Smooth muscle cell (in vitro differentiated cells): Measurements from ENCODE around the gene MFRP. TPM values are rescaled to one million over a fixed set of nuclear protein-coding genes. Genes with fewer than 3 reads are reported as not detected.

Experiments used
- DNase-seq: peaks from one replicate; lab custom pipeline; 2025; ENCODE audit not compliant: unreplicated experiment; lab: John Stamatoyannopoulos, UW
- H2AFZ ChIP-seq: fragments of 200-600 bp; sonication (generic); 2 replicates; pipeline ENCODE4 v1.6.0; 2016; ENCODE audit warnings: antibody characterized with exemption, low read depth, mild to moderate bottlenecking
- H3F3A ChIP-seq: fragments of 200-600 bp; sonication (generic); 2 replicates; pipeline ENCODE4 v1.6.0; 2017; ENCODE audit warnings: antibody characterized with exemption, low read depth
- H3K27ac ChIP-seq: fragments of 200-600 bp; sonication (generic); 2 replicates; pipeline ENCODE4 v1.5.1; 2016; ENCODE audit warnings: low read depth, mild to moderate bottlenecking
- H3K27me3 ChIP-seq: fragments of 200-600 bp; sonication (generic); 2 replicates; pipeline ENCODE4 v1.6.1; 2016; ENCODE audit warnings: low read depth, mild to moderate bottlenecking
- H3K36me3 ChIP-seq: fragments of 200-600 bp; sonication (generic); 2 replicates; pipeline ENCODE4 v1.5.1; 2016; ENCODE audit warnings: low read depth
- H3K4me1 ChIP-seq: fragments of 200-600 bp; sonication (generic); 2 replicates; pipeline ENCODE4 v1.5.1; 2016; ENCODE audit warnings: low read depth
- H3K4me2 ChIP-seq: fragments of 200-600 bp; sonication (generic); 2 replicates; pipeline ENCODE4 v1.6.0; 2016; ENCODE audit warnings: mild to moderate bottlenecking
- H3K4me3 ChIP-seq: fragments of 200-600 bp; sonication (generic); 2 replicates; pipeline ENCODE4 v1.5.1; 2016; ENCODE audit warnings: mild to moderate bottlenecking
- H3K79me2 ChIP-seq: fragments of 200-600 bp; sonication (generic); 2 replicates; pipeline ENCODE4 v1.6.0; 2016; ENCODE audit warnings: low read depth, mild to moderate bottlenecking
- H3K9ac ChIP-seq: fragments of 200-600 bp; sonication (generic); 2 replicates; pipeline ENCODE4 v1.6.0; 2016; ENCODE audit warnings: low read depth
- H3K9me3 ChIP-seq: fragments of 200-600 bp; sonication (generic); replicated peaks from 2 replicates; pipeline ENCODE4 v1.5.1; 2016; ENCODE audit warnings: low read depth
- H4K20me1 ChIP-seq: fragments of 200-600 bp; sonication (generic); 2 replicates; pipeline ENCODE4 v1.6.0; 2016; ENCODE audit warnings: low read depth
- CTCF ChIP-seq: fragments of 200-600 bp; sonication (generic); IDR thresholded peaks from 2 replicates; pipeline ENCODE4 v1.5.1; 2017; ENCODE audit warnings: borderline replicate concordance, mild to moderate bottlenecking, antibody characterized with exemption; ENCODE audit not compliant: insufficient read depth, poor library complexity, severe bottlenecking
- WGBS: methylation state at CpG from one replicate; pipeline ENCODE4 v1.1.7; 2016; ENCODE audit warnings: low lambda C conversion rate; 5-methylcytosine and 5-hydroxymethylcytosine counted together
- polyA plus RNA-seq: library from polyadenylated mRNA; unstranded; fragments of >200 nt; fragmentation: Nextera tagmentation; extraction: Ambion mirVana; gene quantifications from 2 replicates; pipeline ENCODE4 v1.2.1, GENCODE V29; 2016
- total RNA-seq: library from RNA; depleted of rRNA; stranded (reverse); fragments of >200 nt; gene quantifications from 2 replicates; pipeline ENCODE4 v1.2.3, GENCODE V29; 2014

The MFRP gene
- total and polyA plus RNA-seq, 2 experiments from 2014 or later = not detected

DNA sequence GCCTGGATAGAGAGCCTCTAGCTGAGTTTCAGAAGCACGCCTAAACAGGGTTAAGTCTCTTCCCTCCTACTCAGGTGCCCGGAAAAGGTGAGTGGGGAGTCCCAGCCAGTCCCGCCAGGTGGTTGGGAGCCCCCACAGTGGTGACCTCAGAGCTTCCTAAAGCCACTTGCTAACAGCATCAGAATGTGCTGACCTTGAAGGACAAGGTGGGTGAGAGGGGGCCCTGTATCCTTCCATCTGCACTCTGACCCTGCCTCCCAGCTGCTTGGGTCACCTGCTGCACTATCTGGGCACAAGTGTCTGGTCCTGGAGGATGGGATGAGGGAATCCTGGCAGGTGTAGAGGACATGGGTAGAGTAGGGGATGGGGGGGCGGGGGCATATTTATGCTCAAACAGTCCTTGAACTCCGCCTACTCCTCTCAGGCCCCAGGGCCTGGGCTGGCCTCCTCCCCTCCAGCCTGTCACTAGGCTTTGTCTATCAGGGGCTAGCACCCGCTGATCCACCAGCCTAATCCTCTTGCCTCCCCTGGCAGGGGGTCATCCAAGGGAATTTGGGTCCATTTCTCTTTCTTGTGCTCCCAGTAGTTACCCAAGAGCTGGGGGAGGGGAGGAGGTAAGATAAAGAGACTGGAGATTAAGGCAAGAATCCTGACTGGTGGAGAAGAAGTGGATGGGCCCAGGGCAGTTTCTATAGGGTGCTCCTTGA, 31.6 kb upstream of the MFRP start:
- TF ChIP-seq CTCF = no peak
- Histone ChIP-seq H2AFZ (no peak overlapping the region), H3K27me3 (peaks cover 3% of the 10 kb centered on the region), H3K4me3 (no peak overlapping the region), H4K20me1 (no peaks in the 10 kb centered on the region), H3K4me2 (no peak overlapping the region), H3F3A (no peaks in the 10 kb centered on the region), H3K9ac (no peak overlapping the region), H3K9me3 (no peaks in the 10 kb centered on the region), H3K27ac (no peak overlapping the region), H3K4me1 (peaks cover 51% of the 10 kb centered on the region), H3K36me3 (no peaks in the 10 kb centered on the region), H3K79me2 (no peaks in the 10 kb centered on the region)
- no peak for DNase-seq
- WGBS = 69% methylated on average over 6 of the region's 6 CpGs

GRCh38 chr11:119377112-119377901, 30.8 kb upstream of the MFRP start:
- TF ChIP-seq CTCF = no peak
- Histone ChIP-seq H3K79me2 (no peaks in the 10 kb centered on the region), H3K4me2 (no peak overlapping the region), H3K4me3 (no peak overlapping the region), H4K20me1 (no peaks in the 10 kb centered on the region), H3K27ac (no peak overlapping the region), H3K4me1 (peaks cover 51% of the 10 kb centered on the region), H2AFZ (no peak overlapping the region), H3K9me3 (no peaks in the 10 kb centered on the region), H3K9ac (no peak overlapping the region), H3K36me3 (no peaks in the 10 kb centered on the region), H3K27me3 (no peaks in the 10 kb centered on the region), H3F3A (no peaks in the 10 kb centered on the region)
- DNase-seq = no peak
- 73% methylated on average over 12 of the region's 12 CpGs for WGBS

DNA sequence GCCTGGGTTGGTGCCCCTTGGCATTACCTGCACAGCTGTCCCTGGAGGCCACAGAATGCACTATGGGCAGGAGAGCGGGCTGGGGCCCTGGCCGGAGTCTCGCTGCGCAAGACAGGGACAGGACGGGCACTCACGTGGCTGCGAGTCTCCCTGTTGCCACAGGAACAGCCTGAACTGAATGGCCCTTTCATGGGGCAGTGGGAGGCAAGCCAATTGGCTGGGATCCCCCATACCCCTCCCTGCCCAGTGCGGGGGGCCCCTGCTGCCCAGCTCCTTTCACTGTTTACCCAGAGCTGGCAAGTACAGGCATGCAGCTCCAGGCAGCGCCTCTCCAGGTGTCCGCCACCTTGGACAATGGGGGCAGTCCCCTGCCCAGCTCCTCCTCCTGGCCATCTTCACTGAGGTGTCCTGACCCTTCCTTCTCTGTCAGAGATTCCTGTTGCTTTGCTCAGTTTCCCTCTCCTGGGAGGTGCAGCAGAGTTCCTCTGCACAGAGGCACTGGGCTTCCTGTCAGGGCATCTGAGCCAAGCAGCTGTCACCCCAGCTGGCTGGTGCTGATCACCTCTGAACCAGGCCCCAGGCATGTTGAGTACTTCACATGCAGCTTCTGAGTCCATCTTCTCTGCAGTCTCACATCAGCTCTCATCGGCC, 29.8 kb upstream of the MFRP start:
- DNase-seq = no peak
- Histone ChIP-seq H3K79me2 (no peaks in the 10 kb centered on the region), H2AFZ (no peak overlapping the region), H4K20me1 (no peaks in the 10 kb centered on the region), H3K4me3 (no peak overlapping the region), H3K27me3 (no peaks in the 10 kb centered on the region), H3K4me1 (peaks cover 46% of the 10 kb centered on the region), H3K36me3 (no peaks in the 10 kb centered on the region), H3K4me2 (no peak overlapping the region), H3K9ac (no peak overlapping the region), H3F3A (no peaks in the 10 kb centered on the region), H3K27ac (no peak overlapping the region), H3K9me3 (no peaks in the 10 kb centered on the region)
- WGBS = 88% methylated on average over 11 of the region's 11 CpGs
- no peak for TF ChIP-seq CTCF
